Measurements from ENCODE around the gene XPA.

Gene XPA

DNA sequence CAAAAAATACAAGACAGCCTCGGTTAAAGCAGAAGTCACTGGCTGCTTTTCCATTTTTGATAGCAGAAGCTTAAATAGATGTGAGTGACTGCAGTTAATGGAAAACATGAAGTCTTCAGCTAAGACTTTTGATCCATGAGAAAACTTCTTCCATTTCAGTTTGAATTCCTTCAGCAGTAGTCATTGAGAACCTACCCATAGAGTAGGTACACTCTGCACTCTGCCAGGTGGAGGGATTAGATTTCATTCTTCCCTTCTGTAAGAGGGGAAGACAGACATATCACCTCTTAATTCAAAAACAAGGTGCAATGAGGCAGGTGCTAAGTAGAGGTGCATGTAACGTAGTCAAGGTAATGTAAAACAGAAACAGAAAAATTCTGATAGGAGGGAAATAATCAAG is 26.7 kb upstream of the XPA start:
- Histone ChIP-seq H3K79me2 (ENCODE audit: insufficient read depth, low read length) (no peaks in the 10 kb centered on the region), H3K27me3 (ENCODE audit: low read length) (no peaks in the 10 kb centered on the region), H3K9me2 (replicated peaks; ENCODE audit: insufficient read depth, low read length) (no peaks in the 10 kb centered on the region), H3K4me3 (ENCODE audit: insufficient read depth, low read length, poor library complexity, severe bottlenecking) (no peak overlapping the region), H3F3A (ENCODE audit: insufficient read depth) (no peaks in the 10 kb centered on the region), H3K27ac (ENCODE audit: low read depth, low read length) (no peak overlapping the region), H3K9me3 (ENCODE audit: insufficient read depth, low read length) (no peaks in the 10 kb centered on the region), H2AFZ (ENCODE audit: low read depth, low read length, severe bottlenecking) (no peak overlapping the region), H4K20me1 (ENCODE audit: low read depth, low read length) (no peaks in the 10 kb centered on the region), H3K9ac (ENCODE audit: low read length) (no peak overlapping the region), H3K36me3 (ENCODE audit: low read length) (no peaks in the 10 kb centered on the region), H3K4me2 (ENCODE audit: low read depth, low read length, poor library complexity, severe bottlenecking) (no peak overlapping the region)
- TF ChIP-seq, protein P1, sequence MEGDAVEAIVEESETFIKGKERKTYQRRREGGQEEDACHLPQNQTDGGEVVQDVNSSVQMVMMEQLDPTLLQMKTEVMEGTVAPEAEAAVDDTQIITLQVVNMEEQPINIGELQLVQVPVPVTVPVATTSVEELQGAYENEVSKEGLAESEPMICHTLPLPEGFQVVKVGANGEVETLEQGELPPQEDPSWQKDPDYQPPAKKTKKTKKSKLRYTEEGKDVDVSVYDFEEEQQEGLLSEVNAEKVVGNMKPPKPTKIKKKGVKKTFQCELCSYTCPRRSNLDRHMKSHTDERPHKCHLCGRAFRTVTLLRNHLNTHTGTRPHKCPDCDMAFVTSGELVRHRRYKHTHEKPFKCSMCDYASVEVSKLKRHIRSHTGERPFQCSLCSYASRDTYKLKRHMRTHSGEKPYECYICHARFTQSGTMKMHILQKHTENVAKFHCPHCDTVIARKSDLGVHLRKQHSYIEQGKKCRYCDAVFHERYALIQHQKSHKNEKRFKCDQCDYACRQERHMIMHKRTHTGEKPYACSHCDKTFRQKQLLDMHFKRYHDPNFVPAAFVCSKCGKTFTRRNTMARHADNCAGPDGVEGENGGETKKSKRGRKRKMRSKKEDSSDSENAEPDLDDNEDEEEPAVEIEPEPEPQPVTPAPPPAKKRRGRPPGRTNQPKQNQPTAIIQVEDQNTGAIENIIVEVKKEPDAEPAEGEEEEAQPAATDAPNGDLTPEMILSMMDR (IDR thresholded peaks at IDR 0.05; ENCODE audit: insufficient read depth, low read length, poor library complexity, severe bottlenecking), result no peak
- TF ChIP-seq EZH2phosphoT487 (conservative IDR thresholded peaks at IDR 0.05; ENCODE audit: low read length), result no peak

DNA sequence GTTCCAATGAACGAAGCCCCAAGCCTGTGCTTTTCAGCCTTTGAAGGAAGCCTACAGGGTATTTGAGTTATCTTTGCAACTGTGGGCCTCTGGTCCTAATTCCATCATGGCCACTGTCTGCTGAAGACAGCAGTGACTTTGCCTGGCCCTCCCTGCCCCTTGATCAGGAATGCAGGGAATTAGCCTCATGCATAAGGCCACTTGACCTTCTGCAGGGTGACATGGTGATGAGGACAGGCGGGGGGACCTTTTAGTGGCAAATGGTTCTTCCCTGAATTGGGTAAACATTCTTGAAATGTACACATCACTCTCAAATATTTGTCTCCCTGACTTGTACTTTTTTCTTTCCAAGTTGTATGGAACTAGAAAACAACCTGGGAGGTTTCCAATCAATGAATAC is 25.2 kb upstream of the XPA start:
- Histone ChIP-seq H3K27me3 (ENCODE audit: low read length) (no peaks in the 10 kb centered on the region), H3F3A (ENCODE audit: insufficient read depth) (no peaks in the 10 kb centered on the region), H4K20me1 (ENCODE audit: low read depth, low read length) (no peaks in the 10 kb centered on the region), H3K4me3 (ENCODE audit: insufficient read depth, low read length, poor library complexity, severe bottlenecking) (no peak overlapping the region), H3K4me2 (ENCODE audit: low read depth, low read length, poor library complexity, severe bottlenecking) (no peak overlapping the region), H3K79me2 (ENCODE audit: insufficient read depth, low read length) (no peaks in the 10 kb centered on the region), H3K9me2 (replicated peaks; ENCODE audit: insufficient read depth, low read length) (no peaks in the 10 kb centered on the region), H2AFZ (ENCODE audit: low read depth, low read length, severe bottlenecking) (no peak overlapping the region), H3K9ac (ENCODE audit: low read length) (no peak overlapping the region), H3K9me3 (ENCODE audit: insufficient read depth, low read length) (no peaks in the 10 kb centered on the region), H3K36me3 (ENCODE audit: low read length) (no peaks in the 10 kb centered on the region), H3K27ac (ENCODE audit: low read depth, low read length) (no peak overlapping the region)
- no peak for TF ChIP-seq EZH2phosphoT487 (conservative IDR thresholded peaks at IDR 0.05; ENCODE audit: low read length)
- TF ChIP-seq, protein P1 (IDR thresholded peaks at IDR 0.05; ENCODE audit: insufficient read depth, low read length, poor library complexity, severe bottlenecking), result no peak

DNA sequence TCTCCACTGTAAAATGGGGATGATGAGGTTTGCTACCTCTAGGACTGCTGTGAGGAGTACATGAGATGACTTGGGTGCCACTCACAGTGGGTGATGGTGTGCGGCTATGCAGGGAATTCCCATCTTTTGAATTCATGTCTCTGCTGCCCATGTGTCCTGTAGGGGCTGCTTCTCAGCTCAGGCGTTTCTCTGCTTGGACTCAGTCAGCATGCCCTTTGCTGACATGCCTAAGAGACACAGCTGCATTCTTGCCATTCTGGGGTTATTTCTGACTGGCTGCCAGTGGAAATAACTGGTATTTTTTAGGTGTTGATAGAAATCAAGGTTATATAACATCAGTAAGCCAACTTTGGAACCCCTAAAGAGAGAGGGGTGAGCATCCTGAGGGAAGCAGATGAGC is 24.3 kb upstream of the XPA start:
- TF ChIP-seq, protein P1 (IDR thresholded peaks at IDR 0.05; ENCODE audit: insufficient read depth, low read length, poor library complexity, severe bottlenecking), result no peak
- no peak for TF ChIP-seq EZH2phosphoT487 (conservative IDR thresholded peaks at IDR 0.05; ENCODE audit: low read length)
- Histone ChIP-seq H3K79me2 (ENCODE audit: insufficient read depth, low read length) (no peaks in the 10 kb centered on the region), H3K9ac (ENCODE audit: low read length) (no peak overlapping the region), H2AFZ (ENCODE audit: low read depth, low read length, severe bottlenecking) (no peak overlapping the region), H3K27me3 (ENCODE audit: low read length) (no peaks in the 10 kb centered on the region), H3K36me3 (ENCODE audit: low read length) (no peaks in the 10 kb centered on the region), H3F3A (ENCODE audit: insufficient read depth) (no peaks in the 10 kb centered on the region), H3K27ac (ENCODE audit: low read depth, low read length) (no peak overlapping the region), H3K4me3 (ENCODE audit: insufficient read depth, low read length, poor library complexity, severe bottlenecking) (no peak overlapping the region), H4K20me1 (ENCODE audit: low read depth, low read length) (no peaks in the 10 kb centered on the region), H3K4me2 (ENCODE audit: low read depth, low read length, poor library complexity, severe bottlenecking) (no peak overlapping the region), H3K9me2 (replicated peaks; ENCODE audit: insufficient read depth, low read length) (no peaks in the 10 kb centered on the region), H3K9me3 (ENCODE audit: insufficient read depth, low read length) (no peaks in the 10 kb centered on the region)

DNA sequence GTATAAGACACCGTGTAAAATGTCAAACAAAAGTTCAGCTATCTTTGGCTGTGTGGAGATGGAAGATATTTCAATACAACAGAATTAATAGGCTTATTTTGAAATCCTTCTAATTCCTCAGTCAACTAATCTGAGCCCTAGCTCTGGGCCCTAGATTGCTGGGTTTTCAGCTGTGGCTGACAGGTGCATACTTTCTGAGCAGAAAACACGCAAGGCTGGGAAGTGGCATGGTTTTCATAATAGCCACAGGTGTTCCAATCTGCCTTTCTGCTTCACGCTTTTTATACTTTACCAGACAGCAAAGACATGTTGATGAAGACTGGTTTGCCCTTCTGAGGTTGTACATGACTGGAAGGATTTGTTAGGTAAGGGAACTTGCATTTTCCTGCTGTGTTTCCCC is 20.7 kb upstream of the XPA start:
- Histone ChIP-seq H3K27ac (ENCODE audit: low read depth, low read length) (no peak overlapping the region), H4K20me1 (ENCODE audit: low read depth, low read length) (no peaks in the 10 kb centered on the region), H3K4me3 (ENCODE audit: insufficient read depth, low read length, poor library complexity, severe bottlenecking) (no peak overlapping the region), H3K36me3 (ENCODE audit: low read length) (no peaks in the 10 kb centered on the region), H3K9ac (ENCODE audit: low read length) (no peak overlapping the region), H3K9me2 (replicated peaks; ENCODE audit: insufficient read depth, low read length) (no peaks in the 10 kb centered on the region), H3K27me3 (ENCODE audit: low read length) (no peaks in the 10 kb centered on the region), H3K9me3 (ENCODE audit: insufficient read depth, low read length) (no peaks in the 10 kb centered on the region), H3K4me2 (ENCODE audit: low read depth, low read length, poor library complexity, severe bottlenecking) (no peak overlapping the region), H2AFZ (ENCODE audit: low read depth, low read length, severe bottlenecking) (no peak overlapping the region), H3K79me2 (ENCODE audit: insufficient read depth, low read length) (no peaks in the 10 kb centered on the region), H3F3A (ENCODE audit: insufficient read depth) (no peaks in the 10 kb centered on the region)
- TF ChIP-seq EZH2phosphoT487 (conservative IDR thresholded peaks at IDR 0.05; ENCODE audit: low read length), result no peak
- TF ChIP-seq, protein P1 (IDR thresholded peaks at IDR 0.05; ENCODE audit: insufficient read depth, low read length, poor library complexity, severe bottlenecking), result no peak
